HG02763 (cell line): ENCODE measurements around the gene HNRNPF.

Source experiments
- ATAC-seq: cut with Tn5 transposase; IDR thresholded peaks from one replicate; pipeline ENCODE4 v1.9.1; 2021; ENCODE audit warnings: mild to moderate bottlenecking, moderate library complexity; ENCODE audit not compliant: unreplicated experiment

The HNRNPF gene

GRCh38 chr10:43421519-43421918, 12.5 kb upstream of the HNRNPF start:
- no peak for ATAC-seq

DNA sequence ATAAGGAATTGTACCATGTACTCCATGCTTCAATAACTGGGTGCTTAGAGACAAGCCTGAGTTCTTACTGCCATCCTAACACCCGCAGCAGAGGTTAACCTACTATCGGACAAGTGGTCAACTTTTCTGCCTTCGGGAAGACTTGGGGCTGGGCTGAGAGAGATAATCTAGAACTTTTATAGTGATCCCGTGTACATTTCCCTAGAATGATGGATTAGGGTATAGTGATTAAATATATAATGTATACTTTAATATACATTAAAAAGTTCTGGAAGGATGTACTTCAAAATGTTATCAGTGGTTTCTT, 12.2 kb upstream of the HNRNPF start:
- no peak for ATAC-seq

- peak; percentile 80 for ATAC-seq
These were observed 11.6 kb upstream of the HNRNPF start for GRCh38 chr10:43420369-43421200.

- peak; percentile 12 for ATAC-seq
These were observed 11.0 kb upstream of the HNRNPF start for GRCh38 chr10:43419997-43420368.

GRCh38 chr10:43417950-43418768, 9.2 kb upstream of the HNRNPF start:
- no peak for ATAC-seq

DNA sequence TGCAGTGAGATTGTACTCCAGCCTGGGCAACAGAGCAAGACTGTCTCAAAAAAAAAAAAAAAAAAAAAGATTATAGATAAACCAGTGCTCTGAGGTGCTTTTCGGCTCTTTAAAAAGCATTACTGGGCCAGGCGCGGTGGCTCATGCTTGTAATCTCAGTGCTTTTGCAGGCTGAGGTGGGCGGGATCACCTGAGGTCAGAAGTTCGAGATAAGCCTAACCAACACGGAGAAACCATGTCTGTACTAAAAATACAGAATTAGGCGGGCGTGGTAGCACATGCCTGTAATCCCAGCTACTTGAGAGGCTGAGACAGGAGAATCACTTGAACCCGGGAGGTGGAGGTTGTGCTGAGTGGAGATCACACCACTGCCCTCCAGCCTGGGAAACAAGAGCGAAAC, 6.6 kb upstream of the HNRNPF start:
- ATAC-seq, result no peak

DNA sequence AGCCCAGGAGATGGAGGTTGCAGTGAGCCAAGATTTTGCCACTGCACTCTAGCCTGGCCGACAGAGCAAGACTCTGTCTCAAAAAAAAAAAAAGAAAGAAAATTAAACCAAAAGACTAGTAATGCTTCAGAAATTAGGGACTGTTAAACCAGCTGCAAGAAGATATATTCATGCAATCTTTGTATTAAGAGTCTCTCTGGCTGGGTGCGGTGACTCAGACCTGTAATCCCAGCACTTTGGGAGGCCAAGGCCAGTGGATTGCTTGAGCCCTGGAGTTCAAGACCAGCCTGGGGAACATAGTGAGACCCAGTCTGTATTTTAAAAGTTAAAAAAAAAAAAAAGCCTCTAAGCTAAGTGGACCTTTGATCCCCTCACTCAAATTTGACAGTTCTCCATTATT, 2.5 kb upstream of the HNRNPF start:
- no peak for ATAC-seq

DNA sequence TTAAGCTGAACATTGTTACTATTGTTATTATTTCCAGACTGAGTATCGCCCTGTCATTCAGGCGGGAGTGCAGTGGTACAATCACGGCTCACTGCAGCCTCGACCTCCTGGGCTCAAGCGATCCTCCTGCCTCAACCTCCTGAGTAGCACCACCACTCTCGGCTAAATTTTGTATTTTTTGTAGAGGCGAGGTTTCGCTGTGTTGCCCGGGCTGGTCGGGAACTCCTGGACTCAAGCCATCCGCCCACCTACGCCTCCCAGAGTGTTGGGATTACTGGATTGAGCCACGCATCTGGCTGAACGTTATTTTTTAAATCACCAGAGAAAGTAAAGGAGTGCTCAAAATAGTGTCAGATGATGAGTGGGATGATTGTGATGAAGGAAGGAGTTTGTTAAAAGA, 1.4 kb upstream of the HNRNPF start:
- no peak for ATAC-seq

GRCh38 chr10:43409385-43410109, 561 bp upstream of the HNRNPF start:
- ATAC-seq, result no peak

- no peak for ATAC-seq
These were observed 666 bp downstream of the HNRNPF start for GRCh38 chr10:43408331-43408709.

DNA sequence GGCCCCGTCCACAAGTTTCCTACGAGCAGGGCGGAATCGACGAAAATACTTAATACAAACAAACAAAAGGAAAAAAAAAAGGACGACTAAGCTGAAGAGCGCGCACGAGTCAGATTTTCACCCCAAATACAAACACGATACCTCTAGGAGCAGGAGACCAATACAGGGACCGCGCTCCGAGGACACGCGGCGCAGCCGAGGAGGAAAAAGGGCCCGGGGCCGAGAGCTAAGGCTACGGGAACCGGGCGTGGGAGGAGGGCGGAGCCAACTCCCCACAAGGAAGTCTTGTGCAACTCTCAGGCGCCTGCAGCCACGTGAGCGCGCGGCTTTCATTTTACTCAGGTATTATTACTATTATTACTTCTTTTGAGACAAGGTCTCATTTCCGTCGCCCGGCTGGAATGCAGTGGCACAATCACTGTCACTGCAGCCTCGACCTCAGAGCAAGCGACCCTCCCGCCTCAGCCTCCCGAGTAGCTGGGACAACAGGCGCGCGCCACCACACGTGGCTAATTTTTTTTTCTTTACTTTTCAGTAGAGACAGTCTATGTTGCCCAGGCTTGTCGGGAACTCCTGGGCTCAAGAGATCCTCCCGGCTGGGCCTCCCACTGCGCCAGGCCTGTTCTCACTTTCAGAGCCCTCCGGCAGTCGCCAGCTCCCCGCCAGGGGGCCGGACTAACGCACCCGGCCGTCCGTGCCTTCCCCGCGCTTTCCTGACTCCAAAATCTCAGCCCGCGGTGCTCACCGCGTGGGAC, 1.2 kb downstream of the HNRNPF start:
- peak; percentile 55 for ATAC-seq

- peak; percentile 22 for ATAC-seq
These were observed 1.8 kb downstream of the HNRNPF start for GRCh38 chr10:43407148-43407575.

GRCh38 chr10:43404704-43405084, 4.3 kb downstream of the HNRNPF start:
- no peak for ATAC-seq

GRCh38 chr10:43403911-43404703, 4.9 kb downstream of the HNRNPF start:
- no peak for ATAC-seq

DNA sequence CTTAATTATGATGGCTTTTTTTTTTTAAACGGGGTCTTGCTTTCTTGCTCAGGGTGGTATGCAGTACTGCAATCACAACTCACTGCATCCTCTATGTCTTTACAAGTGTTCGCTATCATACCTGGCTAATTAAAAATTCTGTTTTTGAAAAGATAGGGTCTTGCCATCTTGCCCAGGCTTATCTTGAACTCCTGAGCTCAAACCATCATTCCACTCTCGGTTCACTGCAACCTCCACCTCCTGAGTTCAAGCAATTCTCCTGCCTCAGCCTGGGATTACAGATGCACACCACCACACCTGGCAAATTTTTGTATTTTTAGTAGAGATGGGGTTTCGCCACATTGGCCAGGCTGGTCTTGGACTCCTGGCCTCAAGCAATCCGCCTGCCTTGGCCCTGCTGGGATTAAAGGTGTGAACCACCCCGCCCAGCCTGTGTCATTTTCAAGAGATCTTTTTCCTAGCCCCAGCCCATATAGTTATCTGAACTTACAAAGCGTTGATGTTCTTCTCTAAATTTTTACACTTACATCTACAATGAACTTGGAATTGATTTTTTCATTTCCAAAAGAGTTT, 6.0 kb downstream of the HNRNPF start:
- ATAC-seq, result no peak

- no peak for ATAC-seq
These were observed 6.8 kb downstream of the HNRNPF start for GRCh38 chr10:43402176-43402575.

- no peak for ATAC-seq
These were observed 7.4 kb downstream of the HNRNPF start for GRCh38 chr10:43401627-43402026.

DNA sequence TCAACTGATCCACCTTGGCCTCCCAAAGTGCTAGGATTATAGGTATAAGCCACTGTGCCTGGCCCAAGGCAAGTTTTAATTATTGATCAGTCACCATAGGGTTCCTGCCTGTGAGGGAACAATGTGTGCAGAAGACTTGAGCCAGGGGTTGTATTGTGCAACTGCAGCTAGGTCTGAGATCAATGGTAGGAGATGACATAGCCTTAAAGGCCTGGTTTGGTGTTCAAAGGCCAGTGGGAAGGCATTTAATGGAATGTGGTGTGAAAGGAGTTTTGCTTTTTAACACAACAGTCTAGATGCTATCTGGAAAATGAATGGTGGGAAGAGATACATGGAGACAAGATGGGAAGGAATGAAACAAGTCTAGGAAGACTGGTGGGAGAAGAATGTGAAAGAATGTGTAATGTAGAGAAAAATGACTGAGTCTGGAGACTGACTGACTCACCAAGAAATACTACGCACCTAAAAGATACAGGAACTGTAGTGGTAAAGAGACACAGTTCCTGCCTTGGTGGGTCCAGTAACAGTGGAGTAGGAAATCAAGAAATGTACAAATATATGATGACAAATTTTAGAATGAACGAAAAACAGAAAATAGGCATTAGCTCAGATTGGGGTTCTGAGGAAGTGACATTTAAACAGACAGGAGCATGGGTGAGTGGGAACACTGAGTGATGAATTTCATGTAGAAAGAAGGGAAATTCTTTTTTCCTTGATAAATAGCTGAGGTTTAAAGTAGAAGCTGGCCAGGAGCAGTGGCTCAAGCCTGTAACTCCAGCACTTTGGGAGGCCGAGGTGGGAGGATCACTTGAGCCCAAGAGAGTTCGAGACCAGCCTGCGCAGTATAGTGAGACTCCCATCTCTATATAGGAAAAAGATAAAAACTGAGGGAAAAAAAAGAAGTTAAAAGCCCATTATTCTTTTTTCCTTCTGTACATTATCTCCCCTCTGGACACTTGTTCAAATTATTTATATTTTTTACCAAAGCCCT, 9.4 kb downstream of the HNRNPF start:
- ATAC-seq, result no peak

GRCh38 chr10:43398939-43399319, 10.1 kb downstream of the HNRNPF start:
- no peak for ATAC-seq
